Measurements from ENCODE around the gene SUCLG2.

SUCLG2 gene

GRCh38 chr3:67561667-67562394, 92.6 kb downstream of the SUCLG2 start:
- Histone ChIP-seq H3K27ac (ENCODE audit: low read length) (no peak overlapping the region), H4K20me1 (ENCODE audit: insufficient read depth, low read length) (no peaks in the 10 kb centered on the region), H3K79me2 (ENCODE audit: low read length) (no peaks in the 10 kb centered on the region), H3K4me2 (ENCODE audit: low read depth, low read length) (no peak overlapping the region), H3K36me3 (replicated peaks; ENCODE audit: insufficient read depth, low read length) (no peaks in the 10 kb centered on the region), H3K4me3 (ENCODE audit: low read length) (no peak overlapping the region), H3F3A (ENCODE audit: insufficient read depth, low read length) (no peaks in the 10 kb centered on the region), H2AFZ (ENCODE audit: low read length) (no peak overlapping the region), H3K9ac (ENCODE audit: low read length) (no peak overlapping the region), H3K27me3 (replicated peaks; ENCODE audit: insufficient read depth, low read length) (no peaks in the 10 kb centered on the region), H3K9me3 (replicated peaks; ENCODE audit: insufficient read depth, low read length) (no peaks in the 10 kb centered on the region), H3K4me1 (ENCODE audit: low read length) (no peaks in the 10 kb centered on the region), H3K9me2 (replicated peaks; ENCODE audit: insufficient read depth, low read length) (no peaks in the 10 kb centered on the region)
- no peak for TF ChIP-seq CTCF (IDR thresholded peaks at IDR 0.05; ENCODE audit: low read length)
- TF ChIP-seq EZH2phosphoT487 (IDR thresholded peaks at IDR 0.05; ENCODE audit: low read length), result no peak
- no peak for TF ChIP-seq EZH2 (optimal IDR thresholded peaks at IDR 0.05; ENCODE audit: low read depth, low read length)
- DNase-seq, result no peak

- H3F3A ChIP-seq (ENCODE audit: insufficient read depth, low read length), result no peaks in the 10 kb centered on the region
These were observed 93.1 kb downstream of the SUCLG2 start for GRCh38 chr3:67561266-67561665.

GRCh38 chr3:67559029-67559605, 95.3 kb downstream of the SUCLG2 start:
- no peaks in the 10 kb centered on the region for H4K20me1 ChIP-seq (ENCODE audit: insufficient read depth, low read length)
- no peaks in the 10 kb centered on the region for H3F3A ChIP-seq (ENCODE audit: insufficient read depth, low read length)
- no peak overlapping the region for H2AFZ ChIP-seq (ENCODE audit: low read length)
- no peak overlapping the region for H3K4me3 ChIP-seq (ENCODE audit: low read length)
- H3K9me2 ChIP-seq (replicated peaks; ENCODE audit: insufficient read depth, low read length), result no peaks in the 10 kb centered on the region
- H3K27me3 ChIP-seq (replicated peaks; ENCODE audit: insufficient read depth, low read length), result no peaks in the 10 kb centered on the region
- no peaks in the 10 kb centered on the region for H3K79me2 ChIP-seq (ENCODE audit: low read length)
- H3K4me1 ChIP-seq (ENCODE audit: low read length), result no peaks in the 10 kb centered on the region
- no peak for TF ChIP-seq CTCF (IDR thresholded peaks at IDR 0.05; ENCODE audit: low read length)
- TF ChIP-seq EZH2 (optimal IDR thresholded peaks at IDR 0.05; ENCODE audit: low read depth, low read length), result no peak
- TF ChIP-seq EZH2phosphoT487 (IDR thresholded peaks at IDR 0.05; ENCODE audit: low read length), result no peak
- H3K9me3 ChIP-seq (replicated peaks; ENCODE audit: insufficient read depth, low read length), result no peaks in the 10 kb centered on the region
- no peak for DNase-seq
- no peaks in the 10 kb centered on the region for H3K36me3 ChIP-seq (replicated peaks; ENCODE audit: insufficient read depth, low read length)
- H3K4me2 ChIP-seq (ENCODE audit: low read depth, low read length), result no peak overlapping the region
- H3K27ac ChIP-seq (ENCODE audit: low read length), result no peak overlapping the region
- no peak overlapping the region for H3K9ac ChIP-seq (ENCODE audit: low read length)

More at GRCh38 chr3:67561266-67561665, 93.1 kb downstream of the SUCLG2 start:
- Histone ChIP-seq H3K79me2 (ENCODE audit: low read length) (no peaks in the 10 kb centered on the region), H3K9me3 (replicated peaks; ENCODE audit: insufficient read depth, low read length) (no peaks in the 10 kb centered on the region), H3K9ac (ENCODE audit: low read length) (no peak overlapping the region), H2AFZ (ENCODE audit: low read length) (no peak overlapping the region), H3K27ac (ENCODE audit: low read length) (no peak overlapping the region), H3K9me2 (replicated peaks; ENCODE audit: insufficient read depth, low read length) (no peaks in the 10 kb centered on the region), H3K27me3 (replicated peaks; ENCODE audit: insufficient read depth, low read length) (no peaks in the 10 kb centered on the region), H3K36me3 (replicated peaks; ENCODE audit: insufficient read depth, low read length) (no peaks in the 10 kb centered on the region), H3K4me2 (ENCODE audit: low read depth, low read length) (no peak overlapping the region), H3K4me1 (ENCODE audit: low read length) (no peaks in the 10 kb centered on the region), H4K20me1 (ENCODE audit: insufficient read depth, low read length) (no peaks in the 10 kb centered on the region), H3K4me3 (ENCODE audit: low read length) (no peak overlapping the region)
- DNase-seq, result no peak
- TF ChIP-seq EZH2phosphoT487 (IDR thresholded peaks at IDR 0.05; ENCODE audit: low read length) (no peak), CTCF (IDR thresholded peaks at IDR 0.05; ENCODE audit: low read length) (no peak), EZH2 (optimal IDR thresholded peaks at IDR 0.05; ENCODE audit: low read depth, low read length) (no peak)

Measured in MM.1S (cell line).